ENCODE measurements around the gene TSPAN6. TPM values are rescaled to one million over a fixed set of nuclear protein-coding genes. Genes with fewer than 3 reads are reported as not detected.

TSPAN6 gene
- total and polyA plus RNA-seq, 2 donors (not counting 3 experiments of a cell fraction or from before 2014, with no cell fraction given) = 43.1 to 65.5 TPM

DNA sequence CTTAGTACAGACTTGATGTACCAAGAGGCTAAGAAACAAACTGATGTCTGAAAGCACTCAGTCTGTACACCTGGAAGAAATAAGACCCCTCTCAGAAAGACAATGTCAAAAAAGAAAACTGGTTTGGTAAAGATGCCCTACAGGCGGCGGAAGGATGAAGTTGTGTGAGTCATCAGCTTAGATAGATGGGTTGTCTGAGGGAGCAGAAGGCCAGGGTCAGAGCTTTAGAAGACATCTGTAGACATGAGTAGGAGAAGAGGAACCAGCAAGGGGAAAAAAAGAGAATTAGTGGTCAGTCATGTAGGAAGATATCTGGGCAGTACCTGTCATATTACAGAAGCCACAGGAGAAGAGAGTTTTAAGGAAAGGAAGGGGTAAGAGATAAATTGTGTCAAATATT lies 15.7 kb upstream of the TSPAN6 start:
- Histone ChIP-seq H3K79me2 (ENCODE audit: control insufficient read depth, insufficient read depth, low read length) (peaks cover 64% of the 10 kb centered on the region), H3K4me3 (replicated peaks in 1 of 3; ENCODE audit: insufficient read depth in 1 of 3, low read depth in 1 of 3, low read length in 3 of 3) (no peak overlapping the region), H3K9me3 (replicated peaks; ENCODE audit: control insufficient read depth, insufficient read depth, low read length) (no peaks in the 10 kb centered on the region), H3K9ac (replicated peaks; ENCODE audit: extremely low read depth, insufficient read depth, low read length) (no peak overlapping the region), H3K36me3 (ENCODE audit: control insufficient read depth in 2 of 2, extremely low read depth in 1 of 2, insufficient read depth in 2 of 2, low read length in 2 of 2) (peaks cover 0 to 10% of the 10 kb centered on the region in 2 experiments), H3K4me1 (ENCODE audit: control insufficient read depth, extremely low read depth, insufficient read depth, low read length) (peaks cover 60% of the 10 kb centered on the region), H3K27me3 (ENCODE audit: control insufficient read depth in 2 of 2, insufficient read depth in 2 of 2, low read length in 2 of 2) (no peaks in the 10 kb centered on the region), H3K9me1 (replicated peaks; ENCODE audit: control insufficient read depth, extremely low read depth, insufficient read depth, low read length) (no peaks in the 10 kb centered on the region), H2AFZ (ENCODE audit: low read depth, low read length) (no peak overlapping the region), H4K20me1 (replicated peaks; ENCODE audit: control insufficient read depth, extremely low read depth, insufficient read depth, low read length) (no peaks in the 10 kb centered on the region), H3K27ac (ENCODE audit: insufficient read depth, low read depth, low read length) (peak overlapping the region; percentile 5), H3K4me2 (ENCODE audit: insufficient read depth, low read length) (no peak overlapping the region)
- FAIRE-seq = no peak
- no peak for DNase-seq (ENCODE audit: low read depth, low spot score)
- intact Hi-C loops (cut with micrococcal nuclease) = no loop called here
- CTCF ChIA-PET = interaction anchor here (1.2 to 6.8 kb wide), 3 partner anchors 15 to 116 kb away, joined by 6 to 48 read pairs (median 6); partner anchors contain the start of gene TSPAN6
- BruUV-seq (replicated peaks) = no TSS peak
- dilution Hi-C loops (cut with MboI; ENCODE audit: extremely low pct_ligation_motif_present, low sequenced_read_pairs) = no loop called here
- TF ChIP-seq MYC (IDR thresholded peaks at IDR 0.05; ENCODE audit: low read depth, low read length) (no peak), FOS (IDR thresholded peaks at IDR 0.05; ENCODE audit: borderline replicate concordance, insufficient read depth, low read length) (no peak), GATA2 (IDR thresholded peaks at IDR 0.05; ENCODE audit: insufficient read depth, insufficient read length, low read depth, low read length) (no peak)
- TF ChIP-seq, protein P1, sequence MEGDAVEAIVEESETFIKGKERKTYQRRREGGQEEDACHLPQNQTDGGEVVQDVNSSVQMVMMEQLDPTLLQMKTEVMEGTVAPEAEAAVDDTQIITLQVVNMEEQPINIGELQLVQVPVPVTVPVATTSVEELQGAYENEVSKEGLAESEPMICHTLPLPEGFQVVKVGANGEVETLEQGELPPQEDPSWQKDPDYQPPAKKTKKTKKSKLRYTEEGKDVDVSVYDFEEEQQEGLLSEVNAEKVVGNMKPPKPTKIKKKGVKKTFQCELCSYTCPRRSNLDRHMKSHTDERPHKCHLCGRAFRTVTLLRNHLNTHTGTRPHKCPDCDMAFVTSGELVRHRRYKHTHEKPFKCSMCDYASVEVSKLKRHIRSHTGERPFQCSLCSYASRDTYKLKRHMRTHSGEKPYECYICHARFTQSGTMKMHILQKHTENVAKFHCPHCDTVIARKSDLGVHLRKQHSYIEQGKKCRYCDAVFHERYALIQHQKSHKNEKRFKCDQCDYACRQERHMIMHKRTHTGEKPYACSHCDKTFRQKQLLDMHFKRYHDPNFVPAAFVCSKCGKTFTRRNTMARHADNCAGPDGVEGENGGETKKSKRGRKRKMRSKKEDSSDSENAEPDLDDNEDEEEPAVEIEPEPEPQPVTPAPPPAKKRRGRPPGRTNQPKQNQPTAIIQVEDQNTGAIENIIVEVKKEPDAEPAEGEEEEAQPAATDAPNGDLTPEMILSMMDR (IDR thresholded peaks at IDR 0.05; ENCODE audit: extremely low read depth in 1 of 2, insufficient read depth in 1 of 2, low read depth in 1 of 2, low read length in 2 of 2) = no peak
- TF ChIP-seq, protein P2, sequence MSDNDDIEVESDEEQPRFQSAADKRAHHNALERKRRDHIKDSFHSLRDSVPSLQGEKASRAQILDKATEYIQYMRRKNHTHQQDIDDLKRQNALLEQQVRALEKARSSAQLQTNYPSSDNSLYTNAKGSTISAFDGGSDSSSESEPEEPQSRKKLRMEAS (IDR thresholded peaks at IDR 0.05; ENCODE audit: insufficient read depth, insufficient read length) = no peak
- POLR2A ChIA-PET = no interaction called here

Data from endothelial cell of umbilical vein (primary cell).